Activated T-helper 1 cell treated with anti-CD3 and anti-CD28 coated beads, Interleukin-2, amount 50 U/mL, for 16 hours (primary cell): ENCODE measurements around the gene ACAD10.
"Not testable (repeated sequence)": the region's sequence is repeated elsewhere in the genome, so short reads cannot be mapped to it uniquely, and the experiment has no call there.

Experiments used
- DNase-seq, 2 donors: peaks; one replicate each; pipeline ENCODE4 v3.0.0-alpha.2; 2020; ENCODE audit warnings: low read depth in 1 of 2, low spot score in 1 of 2

Gene ACAD10

DNA sequence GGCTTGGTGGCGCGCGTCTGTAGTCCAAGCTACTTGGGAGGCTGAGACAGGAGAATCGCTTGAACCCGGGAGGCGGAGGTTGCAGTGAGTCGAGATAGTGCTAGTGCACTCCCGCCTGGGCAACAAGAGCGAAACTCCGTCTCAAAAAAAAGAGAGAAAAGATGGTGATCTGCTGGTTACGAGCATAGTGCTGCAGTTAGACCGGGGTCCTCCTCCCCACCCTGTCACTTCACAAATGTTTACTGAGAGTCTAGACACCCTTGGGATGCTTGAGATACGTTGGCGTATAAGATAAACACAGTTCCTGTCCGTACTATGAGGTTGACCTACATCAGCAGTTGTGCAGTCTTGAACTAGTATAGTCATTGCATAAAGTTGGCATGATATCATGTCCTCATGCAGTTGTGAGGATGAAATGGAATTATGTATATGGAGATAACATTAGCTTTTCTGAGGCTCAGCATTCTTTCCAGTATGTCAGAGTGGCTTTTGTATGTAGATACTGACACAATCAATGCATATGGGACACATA lies 787 bp downstream of the ACAD10 start:
- no peak for DNase-seq

DNA sequence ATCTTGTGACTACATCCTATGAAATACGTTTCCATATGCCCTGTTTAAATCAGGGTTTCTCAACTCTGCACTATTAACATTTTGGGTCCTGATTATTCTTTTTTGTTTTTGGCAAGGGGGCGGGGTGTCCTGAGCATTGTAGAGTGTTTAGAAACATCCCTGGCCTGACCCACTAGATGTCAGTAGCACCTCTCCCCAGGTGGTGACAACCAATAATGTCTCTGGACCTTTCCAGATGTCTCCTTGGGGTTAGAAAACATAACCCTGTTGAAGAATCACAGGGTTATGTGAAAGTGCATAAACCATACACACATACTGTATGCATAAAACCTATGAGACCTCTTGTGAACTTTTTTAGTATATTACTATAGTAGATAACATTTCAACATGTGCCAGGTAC lies 1.4 kb downstream of the ACAD10 start:
- DNase-seq: no peak

DNA sequence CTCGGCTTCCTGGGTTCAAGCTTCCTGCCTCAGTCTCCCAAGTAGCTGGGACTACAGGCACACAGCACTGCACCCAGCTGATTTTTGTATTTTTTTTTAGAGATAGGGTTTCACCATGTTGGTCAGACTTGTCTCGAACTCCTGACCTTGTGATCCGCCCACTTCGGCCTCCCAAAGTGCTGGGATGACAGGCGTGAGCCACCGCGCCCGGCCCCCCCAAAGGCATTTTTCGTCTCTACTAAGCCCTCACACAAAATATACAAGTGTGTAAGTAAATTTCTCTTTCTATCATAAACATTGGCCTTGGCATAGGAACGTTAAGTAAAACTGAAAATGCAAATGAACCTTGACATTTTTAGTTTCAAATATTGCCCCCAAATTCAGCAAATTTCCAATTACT lies 2.1 kb downstream of the ACAD10 start:
- DNase-seq: no peak

DNA sequence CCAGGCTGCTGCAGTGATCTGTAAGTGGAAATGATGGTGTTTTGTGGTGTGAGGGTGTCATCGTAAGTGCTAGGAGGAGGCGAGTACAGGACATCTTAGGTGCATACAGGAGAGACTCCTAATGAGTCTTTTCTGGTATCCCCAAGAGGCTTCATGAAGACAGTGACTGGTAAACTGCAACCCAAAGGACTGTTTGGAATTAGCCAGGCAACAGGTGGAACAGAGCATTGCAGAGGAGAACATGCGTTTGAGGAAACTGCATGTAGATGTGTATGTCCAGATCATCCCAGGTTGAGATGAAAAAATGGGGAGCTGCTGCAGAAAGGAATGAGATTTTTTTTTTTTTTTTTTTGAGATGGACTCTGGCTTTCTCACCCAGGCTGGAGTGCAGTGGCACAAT lies 5.4 kb downstream of the ACAD10 start:
- DNase-seq: no peak

DNA sequence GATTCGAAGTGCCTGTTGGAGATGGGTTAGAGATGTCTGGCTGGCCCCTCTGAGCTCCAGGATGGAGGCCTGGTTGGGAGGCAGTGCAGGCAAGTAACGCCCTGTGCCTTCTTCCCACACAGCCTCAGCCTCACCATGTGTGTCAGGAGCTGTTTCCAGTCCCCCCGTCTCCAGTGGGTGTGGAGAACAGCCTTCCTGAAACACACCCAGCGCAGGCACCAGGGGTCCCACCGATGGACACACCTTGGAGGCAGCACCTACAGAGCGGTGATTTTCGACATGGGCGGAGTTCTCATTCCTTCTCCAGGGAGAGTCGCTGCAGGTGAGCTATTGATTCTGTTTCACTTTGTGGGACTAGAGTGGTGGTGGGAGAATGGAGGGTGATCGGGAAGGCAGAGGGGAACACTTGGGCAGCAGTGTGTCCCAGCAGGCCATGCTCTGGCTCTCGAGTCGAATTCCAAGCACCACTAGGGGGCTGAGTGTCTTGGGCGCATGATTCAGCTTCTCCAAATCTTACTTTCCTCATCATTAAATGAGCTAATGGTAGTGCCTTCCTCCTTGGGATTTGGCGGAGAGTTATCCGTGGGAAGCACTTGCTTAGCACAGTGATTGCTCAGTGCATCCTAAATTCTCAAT lies 6.8 kb downstream of the ACAD10 start:
- no peak for DNase-seq

DNA sequence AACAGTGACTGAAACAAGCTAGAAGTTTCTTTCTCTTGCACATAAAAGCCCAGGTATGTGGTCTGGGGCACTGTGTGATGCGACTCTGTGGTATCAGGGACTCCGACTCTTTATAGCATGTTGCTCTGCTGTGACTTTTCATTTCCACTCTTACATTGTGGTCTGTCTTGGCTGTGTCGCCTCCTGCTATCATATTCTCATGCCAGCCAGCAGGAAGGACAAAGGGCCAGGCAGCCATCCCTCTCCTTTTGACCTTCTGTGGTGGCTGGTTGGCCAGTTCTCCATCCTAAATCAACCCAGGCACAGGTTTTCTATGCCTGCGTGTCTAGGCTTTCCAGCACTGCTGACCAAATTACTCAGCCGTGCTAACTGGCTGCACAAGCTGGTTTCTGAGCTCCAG lies 8.0 kb downstream of the ACAD10 start:
- no peak for DNase-seq

DNA sequence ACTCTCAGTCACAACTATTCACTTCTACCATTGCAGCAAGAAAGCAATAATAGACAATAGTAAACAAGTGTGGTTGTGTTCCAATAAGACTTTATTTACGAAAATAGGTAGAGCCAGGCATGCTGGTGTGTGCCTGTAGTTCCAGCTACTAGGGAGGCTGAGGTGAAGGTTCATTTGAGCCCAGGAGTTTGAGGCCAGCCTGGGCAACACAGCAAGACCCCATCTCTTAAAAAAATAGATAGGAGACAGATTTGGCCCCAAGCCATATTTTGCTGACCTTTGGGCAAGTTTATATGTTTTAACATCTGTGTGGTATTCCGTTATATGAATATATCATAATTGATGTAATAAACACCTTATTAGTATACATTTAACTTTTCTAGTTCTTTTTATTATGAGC lies 14.1 kb downstream of the ACAD10 start:
- no peak for DNase-seq

DNA sequence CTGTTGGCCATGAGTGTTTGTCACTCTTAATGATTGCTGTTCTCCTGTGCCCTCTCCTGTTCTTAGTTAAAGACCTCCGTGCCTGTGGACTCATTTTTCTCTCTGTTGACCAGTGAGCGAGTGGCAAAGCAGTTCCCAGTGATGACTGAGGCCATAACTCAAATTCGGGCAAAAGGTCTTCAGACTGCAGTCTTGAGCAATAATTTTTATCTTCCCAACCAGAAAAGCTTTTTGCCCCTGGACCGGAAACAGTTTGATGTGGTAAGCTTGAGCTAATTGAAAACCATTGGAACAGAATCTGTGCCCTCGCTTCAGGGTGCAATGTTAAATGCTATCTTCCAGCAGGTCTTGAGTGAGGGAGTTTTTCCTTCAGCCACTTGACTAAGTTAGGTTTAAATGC lies 19.8 kb downstream of the ACAD10 start:
- DNase-seq: no peak

DNA sequence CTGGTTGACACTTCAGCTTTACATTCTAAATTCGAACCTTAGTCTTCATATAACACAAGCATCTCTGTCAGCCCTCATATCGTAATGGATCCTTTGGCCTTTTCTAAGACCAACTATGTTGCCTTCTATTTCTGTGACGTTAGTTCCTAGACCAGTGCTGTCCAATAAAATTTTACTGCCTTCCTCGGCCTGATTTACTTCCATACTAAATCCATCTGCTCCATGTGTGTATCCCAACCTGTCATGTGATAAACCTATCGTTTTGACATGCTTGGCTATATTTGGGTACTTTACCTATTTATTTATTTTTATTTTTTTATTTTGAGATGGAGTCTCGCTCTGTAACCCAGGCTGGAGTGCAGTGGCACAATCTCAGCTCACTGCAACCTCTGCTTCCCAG lies 20.3 kb downstream of the ACAD10 start:
- DNase-seq: no peak

DNA sequence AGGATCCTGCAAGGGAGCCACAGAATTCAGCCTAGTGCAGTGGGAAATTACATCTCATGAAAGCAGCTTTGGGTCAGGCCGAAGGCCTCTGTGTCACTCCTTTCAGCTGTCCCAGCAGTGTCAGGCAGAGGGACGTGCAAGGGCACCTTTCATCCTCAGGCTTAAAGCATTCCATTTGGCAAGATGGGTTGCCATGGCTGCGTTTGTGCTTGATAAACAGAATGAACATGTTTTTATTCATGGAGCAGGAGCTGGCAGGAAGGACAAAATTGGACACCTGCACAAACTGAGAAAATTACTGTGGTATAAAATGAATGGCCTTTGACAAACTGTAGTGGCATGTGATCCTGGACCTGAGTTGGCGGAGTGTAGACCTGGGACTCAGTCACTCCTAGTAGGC lies 29.4 kb downstream of the ACAD10 start:
- DNase-seq: no peak

DNA sequence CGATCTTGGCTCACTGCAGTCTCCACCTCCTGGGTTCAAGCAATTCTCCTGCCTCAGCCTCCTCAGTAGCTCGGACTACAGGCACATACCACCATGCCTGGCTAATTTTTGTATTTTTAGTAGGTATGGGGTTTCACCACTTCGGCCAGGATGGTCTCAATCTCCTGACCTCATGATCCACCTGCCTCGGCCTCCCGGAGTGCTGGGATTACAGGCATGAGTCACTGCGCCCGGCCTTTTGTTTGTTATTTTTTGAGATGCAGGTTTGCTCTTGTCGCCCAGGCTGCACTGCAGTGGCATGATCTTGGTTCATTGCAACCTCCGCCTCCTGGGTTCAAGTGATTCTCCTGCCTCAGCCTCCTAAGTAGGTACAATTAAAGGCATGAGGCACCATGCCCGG lies 33.5 kb downstream of the ACAD10 start:
- DNase-seq: not testable (repeated sequence)

DNA sequence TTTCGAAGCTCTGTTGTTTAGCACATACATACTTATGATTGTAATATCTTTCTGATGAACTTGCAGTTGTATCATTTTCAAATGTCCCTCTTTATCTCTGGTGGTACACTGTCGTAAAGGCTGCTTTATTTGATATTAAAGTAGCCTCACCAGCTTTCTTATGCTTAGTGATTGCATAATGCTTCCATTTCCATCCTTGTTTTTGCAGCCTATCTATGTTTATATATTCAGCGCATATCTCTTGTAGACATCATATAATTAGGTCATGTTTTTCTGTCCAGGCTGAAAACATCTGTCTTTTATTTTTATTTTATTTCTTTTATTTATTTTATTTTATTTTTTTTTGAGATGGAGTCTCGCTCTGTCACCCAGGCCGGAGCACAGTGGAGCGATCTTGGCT lies 34.6 kb downstream of the ACAD10 start:
- no peak for DNase-seq

DNA sequence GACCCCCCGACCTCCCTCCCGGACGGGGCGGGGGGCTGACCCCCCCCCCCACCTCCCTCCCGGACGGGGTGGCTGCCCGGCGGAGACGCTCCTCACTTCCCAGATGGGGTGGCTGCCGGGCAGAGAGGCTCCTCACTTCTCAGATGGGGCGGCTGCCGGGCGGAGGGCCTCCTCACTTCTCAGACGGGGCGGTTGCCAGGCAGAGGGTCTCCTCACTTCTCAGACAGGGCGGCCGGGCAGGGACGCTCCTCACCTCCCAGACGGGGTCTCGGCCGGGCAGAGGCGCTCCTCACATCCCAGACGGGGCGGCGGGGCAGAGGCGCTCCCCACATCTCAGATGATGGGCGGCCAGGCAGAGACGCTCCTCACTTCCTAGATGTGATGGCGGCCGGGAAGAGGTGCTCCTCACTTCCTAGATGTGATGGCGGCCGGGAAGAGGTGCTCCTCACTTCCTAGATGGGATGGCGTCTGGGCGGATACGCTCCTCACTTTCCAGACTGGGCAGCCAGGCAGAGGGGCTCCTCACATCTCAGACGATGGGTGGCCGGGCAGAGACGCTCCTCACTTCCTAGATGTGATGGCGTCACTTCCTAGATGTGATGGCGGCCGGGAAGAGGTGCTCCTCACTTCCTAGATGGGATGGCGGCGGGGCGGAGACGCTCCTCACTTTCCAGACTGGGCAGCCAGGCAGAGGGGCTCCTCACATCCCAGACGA lies 38.0 kb downstream of the ACAD10 start:
- DNase-seq: not testable (repeated sequence)

DNA sequence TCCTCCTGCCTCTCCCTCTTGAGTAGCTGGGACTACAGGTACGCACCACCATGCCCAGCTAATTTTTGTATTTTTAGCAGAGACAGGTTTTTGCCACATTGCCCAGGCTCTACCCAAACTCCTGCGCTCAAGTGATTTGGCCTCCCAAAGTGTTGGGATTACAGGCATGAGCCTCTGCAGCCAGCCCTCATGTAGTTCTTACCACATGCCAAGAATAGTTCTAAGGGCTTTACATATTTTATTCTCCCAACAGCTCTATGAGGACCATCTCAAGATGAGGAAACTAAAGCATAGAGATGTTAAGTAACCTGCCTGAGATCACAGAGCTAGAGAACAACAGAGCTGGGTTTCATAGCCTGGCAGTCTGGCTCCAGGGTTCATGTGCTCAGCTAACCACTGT lies 42.9 kb downstream of the ACAD10 start:
- DNase-seq: no peak

DNA sequence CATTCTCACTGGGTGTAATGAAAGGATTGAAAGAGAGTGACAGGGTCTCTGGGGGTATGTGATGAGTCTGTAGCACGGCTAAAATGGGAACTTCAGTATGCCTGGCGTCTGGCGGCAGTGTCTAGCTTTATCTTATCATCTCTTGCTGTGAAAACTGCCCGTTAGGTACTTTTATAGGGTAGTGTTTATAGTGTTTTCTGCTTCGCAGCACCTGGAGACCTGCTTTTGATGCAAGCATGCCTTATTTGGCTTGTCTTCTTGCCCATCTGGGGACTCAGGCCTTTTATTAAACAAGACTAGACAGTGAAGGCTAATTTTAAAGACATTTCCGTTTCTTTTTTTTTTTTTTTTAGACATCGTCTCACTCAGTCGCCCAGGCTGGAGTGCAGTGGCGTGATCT lies 44.6 kb downstream of the ACAD10 start:
- DNase-seq: no peak

DNA sequence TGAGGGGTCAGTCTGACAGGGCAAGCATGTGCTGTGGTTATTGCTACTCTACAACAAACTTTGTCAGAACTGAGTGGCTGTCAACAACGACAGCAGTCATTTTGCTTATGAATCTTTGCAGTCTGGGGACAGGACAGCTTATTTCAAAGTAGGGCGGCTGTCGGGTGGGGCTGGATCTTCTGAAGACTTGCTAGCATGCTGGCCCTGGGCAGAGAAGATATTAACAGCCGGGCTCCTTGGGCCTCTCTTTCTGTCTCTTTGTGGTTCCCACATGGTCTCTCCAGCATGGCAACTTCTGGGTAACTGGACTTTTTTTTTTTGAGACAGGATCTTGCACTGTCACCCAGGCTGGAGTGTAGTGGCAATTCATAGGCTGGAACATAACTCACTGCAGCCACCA lies 46.9 kb downstream of the ACAD10 start:
- no peak for DNase-seq

DNA sequence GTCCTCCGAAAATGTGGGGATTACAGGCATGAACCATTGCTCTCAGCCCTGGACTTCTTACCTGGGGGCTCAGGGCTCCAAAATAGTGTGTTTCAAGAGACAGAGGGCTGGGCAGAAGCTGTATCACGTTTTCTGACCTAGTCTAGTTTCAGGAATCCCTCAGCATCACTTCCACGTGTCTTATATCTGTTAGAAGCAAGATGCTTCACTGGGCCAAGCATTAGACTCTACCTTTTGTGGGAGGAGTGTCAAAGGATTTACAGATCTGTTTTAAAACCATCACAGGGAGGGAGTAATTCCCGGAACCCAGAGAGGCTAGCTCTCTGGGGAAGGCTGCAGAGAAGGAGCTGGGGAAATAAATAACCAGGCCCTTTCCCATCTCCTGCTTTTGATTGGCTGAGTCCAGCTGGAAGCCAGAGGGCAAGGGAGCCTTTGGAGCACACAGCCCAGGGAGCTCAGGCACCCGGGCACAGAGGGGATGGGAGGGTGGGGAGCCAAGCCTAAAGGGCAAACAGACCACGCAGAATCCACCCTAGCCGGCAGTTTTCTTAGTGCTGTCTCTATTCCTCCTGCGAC lies 47.6 kb downstream of the ACAD10 start:
- no peak for DNase-seq

DNA sequence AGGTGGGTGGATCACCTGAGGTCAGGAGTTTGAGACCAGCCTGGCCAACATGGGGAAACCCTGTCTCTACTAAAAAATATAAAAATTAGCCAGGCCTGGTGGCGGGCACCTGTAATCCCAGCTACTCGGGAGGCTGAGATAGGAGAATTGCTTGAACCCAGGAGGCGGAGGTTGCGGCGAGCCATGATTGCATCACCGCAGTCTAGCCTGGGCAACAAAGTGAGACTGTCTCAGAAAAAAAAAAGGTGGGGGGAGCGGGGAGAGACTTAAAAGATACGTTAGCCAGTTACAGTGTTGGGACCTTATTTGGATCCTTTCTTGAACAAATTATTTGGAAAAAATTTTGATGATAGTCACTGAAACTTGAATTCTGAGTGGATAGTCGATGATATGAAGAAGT lies 53.7 kb downstream of the ACAD10 start:
- not testable (repeated sequence) for DNase-seq

DNA sequence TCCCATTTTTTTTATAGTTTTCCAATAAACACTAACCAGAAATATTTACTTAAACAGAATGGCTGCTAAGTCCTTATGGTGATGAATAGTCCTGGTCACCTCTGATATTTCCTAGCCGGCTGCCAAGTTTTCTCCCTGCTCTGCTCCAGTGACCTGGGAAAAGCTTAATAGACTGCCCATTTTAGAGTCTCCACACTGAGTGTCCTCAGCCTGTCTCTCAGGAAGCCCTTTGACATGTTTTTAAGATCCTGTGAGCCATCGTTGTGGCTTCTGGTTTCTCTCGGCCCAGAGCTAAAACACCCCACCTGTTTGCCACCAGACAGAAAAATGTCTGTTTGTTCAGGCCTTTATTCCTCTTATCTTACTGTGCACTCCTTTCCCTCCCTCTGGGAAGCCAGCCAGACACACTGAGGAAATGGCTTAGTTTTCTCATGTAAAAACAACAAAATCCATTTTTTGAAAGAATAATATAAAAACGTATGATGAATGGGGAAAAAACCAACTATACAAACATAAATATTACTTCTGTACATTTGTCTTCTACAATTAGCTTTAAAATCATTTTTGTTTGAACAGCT lies 55.5 kb downstream of the ACAD10 start:
- DNase-seq: no peak

DNA sequence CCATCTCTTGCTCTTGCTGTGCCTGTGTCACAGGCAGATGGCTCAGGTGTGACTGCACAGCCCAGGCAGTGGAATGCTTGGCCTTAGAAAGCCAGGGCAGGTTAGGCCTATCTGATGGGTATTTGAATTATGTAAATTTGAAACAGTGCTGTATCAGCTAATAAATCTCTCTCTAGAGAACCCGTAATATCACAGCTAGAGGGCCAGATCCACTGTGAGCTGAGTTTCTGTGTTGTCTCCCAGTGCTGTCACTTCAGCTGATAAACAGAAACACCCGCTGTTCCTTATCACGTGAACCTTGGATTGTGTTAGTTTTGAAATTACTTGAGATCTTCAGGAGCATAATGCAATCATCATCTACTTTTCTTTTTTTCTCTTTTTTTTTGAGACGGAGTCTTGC lies 59.4 kb downstream of the ACAD10 start:
- no peak for DNase-seq

DNA sequence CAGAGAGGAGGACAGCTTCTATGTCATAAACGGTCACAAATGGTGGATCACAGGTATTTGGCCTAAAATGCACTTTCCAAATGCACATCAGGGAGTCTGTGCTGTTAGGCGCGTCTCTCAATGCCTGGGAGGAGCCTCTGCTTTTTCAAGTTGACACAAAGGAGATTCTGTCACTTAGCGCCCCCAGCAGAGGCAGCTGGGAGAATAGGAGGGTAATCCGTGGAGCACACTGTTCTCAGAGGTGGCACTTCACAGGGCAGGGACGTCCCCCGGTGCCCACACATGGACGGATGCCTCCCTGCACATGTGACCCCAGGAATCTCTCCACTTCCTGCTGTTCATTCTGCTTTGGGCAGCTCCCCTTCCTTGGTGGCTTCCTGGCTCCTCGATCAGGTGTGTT lies 61.5 kb downstream of the ACAD10 start:
- no peak for DNase-seq

DNA sequence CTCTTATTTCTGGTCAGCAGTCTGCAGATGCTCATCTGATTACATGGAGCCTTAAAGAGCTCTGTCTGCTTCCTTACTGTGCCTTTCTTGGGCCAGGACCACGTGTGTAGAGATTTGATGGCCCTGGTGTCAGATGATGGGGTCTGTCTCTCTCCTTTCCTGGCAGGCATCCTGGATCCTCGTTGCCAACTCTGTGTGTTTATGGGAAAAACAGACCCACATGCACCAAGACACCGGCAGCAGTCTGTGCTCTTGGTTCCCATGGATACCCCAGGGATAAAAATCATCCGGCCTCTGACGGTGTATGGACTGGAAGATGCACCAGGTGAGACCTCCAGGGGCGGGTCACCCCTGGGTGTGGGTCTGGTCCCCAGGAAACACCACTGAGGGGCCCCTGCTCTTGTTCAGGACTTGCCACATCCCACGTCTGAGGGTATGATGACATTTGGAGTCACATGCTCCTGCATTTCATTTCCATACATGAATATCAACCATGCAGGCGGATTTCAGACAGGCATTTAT lies 62.4 kb downstream of the ACAD10 start:
- no peak for DNase-seq
